HepG2 (cell line): ENCODE data around the gene USP1. TPM values are rescaled to one million over a fixed set of nuclear protein-coding genes. Genes with fewer than 3 reads are reported as not detected.

Experiments used
- CREB1 ChIP-seq, 2 experiments: fragments of 450-650 bp in 1 of 2; IDR thresholded peaks; 2 replicates each; pipeline ENCODE4 v1.6.1; 2016 to 2017; ENCODE audit warnings: control low read depth in 1 of 2, mild to moderate bottlenecking in 1 of 2, missing compliant biosample characterization in 1 of 2, missing genetic modification characterization in 1 of 2
- MXD4 ChIP-seq: IDR thresholded peaks from 2 replicates; pipeline ENCODE4 v1.6.1; 2016; ENCODE audit warnings: mild to moderate bottlenecking, missing biosample characterization, missing genetic modification reagents
- NFE2 ChIP-seq: sonication (generic); formaldehyde crosslinking; IDR thresholded peaks from 2 replicates; pipeline ENCODE4 v1.4.0; 2020; ENCODE audit warnings: missing genetic modification reagents
- TAF1 ChIP-seq: sonication (generic); formaldehyde crosslinking; IDR thresholded peaks from 2 replicates; pipeline ENCODE4 v1.4.0; 2020; ENCODE audit warnings: missing genetic modification reagents
- ZMYM4 ChIP-seq: sonication (generic); formaldehyde crosslinking; IDR thresholded peaks from 2 replicates; pipeline ENCODE4 v1.8.1; 2023; ENCODE audit warnings: mild to moderate bottlenecking, missing genetic modification reagents
- ZNF687 ChIP-seq: sonication (generic); formaldehyde crosslinking; IDR thresholded peaks from 2 replicates; pipeline ENCODE4 v1.5.1; 2020; ENCODE audit warnings: mild to moderate bottlenecking, missing genetic modification reagents, moderate library complexity
- polyA plus RNA-seq, 8 experiments: library from polyadenylated mRNA; depleted of rRNA in 3 of 8; stranded (reverse) in 7 of 8; unstranded in 1 of 8; fragments of >200 nt; fragmentation: Illumina TruSeq in 4 of 8; extraction: Trizol in 4 of 8; gene quantifications; 2 replicates each; pipeline versions ENCODE4 v1.2.1 to v1.2.3, GENCODE V29; 2011 to 2016; ENCODE audit warnings: low read depth in 4 of 8, missing spikeins in 1 of 8, mixed read lengths in 1 of 8; ENCODE audit not compliant: insufficient read depth in 1 of 8
- total RNA-seq, 5 experiments: library from RNA; depleted of rRNA; stranded (reverse); fragments of >200 nt; fragmentation: Illumina TruSeq; extraction: Trizol; gene quantifications; 2 replicates each; pipeline ENCODE4 v1.2.3, GENCODE V29; 2016; ENCODE audit warnings: low read depth in 1 of 5
- TF ChIP-seq, protein P1 (sequence below): sonication (generic); formaldehyde crosslinking; IDR thresholded peaks from 2 replicates; pipeline ENCODE4 v1.5.1; 2020; ENCODE audit warnings: mild to moderate bottlenecking, moderate library complexity, missing genetic modification reagents
- TF ChIP-seq, protein P2 (sequence below): IDR thresholded peaks from 2 replicates; pipeline ENCODE4 v1.6.1; 2018; ENCODE audit warnings: missing genetic modification reagents, mild to moderate bottlenecking, missing compliant biosample characterization
- TF ChIP-seq, protein P3 (sequence below): sonication (generic); formaldehyde crosslinking; IDR thresholded peaks from 2 replicates; pipeline ENCODE4 v1.4.0; 2020; ENCODE audit warnings: missing genetic modification reagents
- TF ChIP-seq, protein P4 (sequence below): sonication (generic); formaldehyde crosslinking; IDR thresholded peaks from 2 replicates; pipeline ENCODE4 v1.9.0; 2021; ENCODE audit warnings: missing genetic modification reagents, borderline replicate concordance
- TF ChIP-seq, protein P5 (sequence below): sonication (generic); formaldehyde crosslinking; IDR thresholded peaks from 2 replicates; pipeline ENCODE4 v1.5.0; 2020; ENCODE audit warnings: missing genetic modification reagents
- TF ChIP-seq, protein P6 (sequence below), 2 experiments: IDR thresholded peaks; 2 replicates each; pipeline ENCODE4 v1.6.1; 2011 to 2012; ENCODE audit warnings: low read length in 2 of 2, borderline replicate concordance in 1 of 2, low read depth in 1 of 2, mild to moderate bottlenecking in 1 of 2, moderate library complexity in 1 of 2

The USP1 gene
- total and polyA plus RNA-seq, 2 of the 13 experiments (the other 11 are each of a cell fraction or from before 2014, with no cell fraction given) = 9.0 to 64.6 TPM

DNA sequence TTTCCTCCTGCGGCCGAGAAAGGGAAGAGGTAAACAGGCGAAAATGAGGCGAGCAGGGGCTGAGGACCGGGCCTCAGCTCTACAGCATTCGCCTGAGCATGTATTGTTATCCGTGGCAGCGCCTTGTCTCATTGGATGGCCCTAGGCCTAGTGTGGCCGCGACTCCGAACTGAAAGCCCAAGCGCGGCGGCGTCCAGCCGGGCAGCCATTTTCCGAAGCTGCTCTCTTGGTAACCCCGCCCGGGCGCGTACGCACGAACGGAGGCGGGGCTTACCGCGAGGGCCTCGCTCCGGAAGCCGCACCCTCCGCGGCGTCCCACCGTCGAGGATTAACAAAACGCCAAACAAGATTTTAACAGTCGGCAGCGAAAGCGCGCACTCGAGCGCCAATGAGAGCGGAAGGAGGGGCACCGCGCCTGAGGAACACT, 797 bp upstream of the USP1 start (continued):
- TF ChIP-seq ZNF687 (CRISPR knock-in tag) = peak; percentile 68
- TF ChIP-seq, protein P1, sequence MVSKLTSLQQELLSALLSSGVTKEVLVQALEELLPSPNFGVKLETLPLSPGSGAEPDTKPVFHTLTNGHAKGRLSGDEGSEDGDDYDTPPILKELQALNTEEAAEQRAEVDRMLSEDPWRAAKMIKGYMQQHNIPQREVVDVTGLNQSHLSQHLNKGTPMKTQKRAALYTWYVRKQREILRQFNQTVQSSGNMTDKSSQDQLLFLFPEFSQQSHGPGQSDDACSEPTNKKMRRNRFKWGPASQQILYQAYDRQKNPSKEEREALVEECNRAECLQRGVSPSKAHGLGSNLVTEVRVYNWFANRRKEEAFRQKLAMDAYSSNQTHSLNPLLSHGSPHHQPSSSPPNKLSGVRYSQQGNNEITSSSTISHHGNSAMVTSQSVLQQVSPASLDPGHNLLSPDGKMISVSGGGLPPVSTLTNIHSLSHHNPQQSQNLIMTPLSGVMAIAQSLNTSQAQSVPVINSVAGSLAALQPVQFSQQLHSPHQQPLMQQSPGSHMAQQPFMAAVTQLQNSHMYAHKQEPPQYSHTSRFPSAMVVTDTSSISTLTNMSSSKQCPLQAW (CRISPR knock-in tag) = peak; percentile 31
- TF ChIP-seq CREB1 (IDR thresholded peaks at IDR 0.05) = no peak
- peak; percentile 90 for TF ChIP-seq CREB1 (CRISPR knock-in tag; IDR thresholded peaks at IDR 0.05)
- TF ChIP-seq, protein P2, sequence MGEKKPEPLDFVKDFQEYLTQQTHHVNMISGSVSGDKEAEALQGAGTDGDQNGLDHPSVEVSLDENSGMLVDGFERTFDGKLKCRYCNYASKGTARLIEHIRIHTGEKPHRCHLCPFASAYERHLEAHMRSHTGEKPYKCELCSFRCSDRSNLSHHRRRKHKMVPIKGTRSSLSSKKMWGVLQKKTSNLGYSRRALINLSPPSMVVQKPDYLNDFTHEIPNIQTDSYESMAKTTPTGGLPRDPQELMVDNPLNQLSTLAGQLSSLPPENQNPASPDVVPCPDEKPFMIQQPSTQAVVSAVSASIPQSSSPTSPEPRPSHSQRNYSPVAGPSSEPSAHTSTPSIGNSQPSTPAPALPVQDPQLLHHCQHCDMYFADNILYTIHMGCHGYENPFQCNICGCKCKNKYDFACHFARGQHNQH (CRISPR knock-in tag) = peak; percentile 56
- TF ChIP-seq, protein P3, sequence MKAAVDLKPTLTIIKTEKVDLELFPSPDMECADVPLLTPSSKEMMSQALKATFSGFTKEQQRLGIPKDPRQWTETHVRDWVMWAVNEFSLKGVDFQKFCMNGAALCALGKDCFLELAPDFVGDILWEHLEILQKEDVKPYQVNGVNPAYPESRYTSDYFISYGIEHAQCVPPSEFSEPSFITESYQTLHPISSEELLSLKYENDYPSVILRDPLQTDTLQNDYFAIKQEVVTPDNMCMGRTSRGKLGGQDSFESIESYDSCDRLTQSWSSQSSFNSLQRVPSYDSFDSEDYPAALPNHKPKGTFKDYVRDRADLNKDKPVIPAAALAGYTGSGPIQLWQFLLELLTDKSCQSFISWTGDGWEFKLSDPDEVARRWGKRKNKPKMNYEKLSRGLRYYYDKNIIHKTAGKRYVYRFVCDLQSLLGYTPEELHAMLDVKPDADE (CRISPR knock-in tag) = peak; percentile 76; the same call in 1 of the 2 replicates
- TF ChIP-seq, protein P4, sequence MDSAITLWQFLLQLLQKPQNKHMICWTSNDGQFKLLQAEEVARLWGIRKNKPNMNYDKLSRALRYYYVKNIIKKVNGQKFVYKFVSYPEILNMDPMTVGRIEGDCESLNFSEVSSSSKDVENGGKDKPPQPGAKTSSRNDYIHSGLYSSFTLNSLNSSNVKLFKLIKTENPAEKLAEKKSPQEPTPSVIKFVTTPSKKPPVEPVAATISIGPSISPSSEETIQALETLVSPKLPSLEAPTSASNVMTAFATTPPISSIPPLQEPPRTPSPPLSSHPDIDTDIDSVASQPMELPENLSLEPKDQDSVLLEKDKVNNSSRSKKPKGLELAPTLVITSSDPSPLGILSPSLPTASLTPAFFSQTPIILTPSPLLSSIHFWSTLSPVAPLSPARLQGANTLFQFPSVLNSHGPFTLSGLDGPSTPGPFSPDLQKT (CRISPR knock-in tag) = no peak
- TF ChIP-seq ZMYM4 (CRISPR knock-in tag) = no peak; the same call in 1 of the 2 replicates
- TF ChIP-seq, protein P5, sequence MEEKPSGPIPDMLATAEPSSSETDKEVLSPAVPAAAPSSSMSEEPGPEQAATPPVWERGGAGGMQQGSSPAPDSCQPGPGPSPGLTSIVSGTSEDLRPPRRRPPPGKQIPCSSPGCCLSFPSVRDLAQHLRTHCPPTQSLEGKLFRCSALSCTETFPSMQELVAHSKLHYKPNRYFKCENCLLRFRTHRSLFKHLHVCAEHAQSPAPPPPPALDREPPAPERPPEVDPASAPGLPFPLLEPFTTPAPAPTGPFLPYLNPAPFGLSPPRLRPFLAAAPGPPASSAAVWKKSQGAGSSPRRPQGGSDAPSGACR (CRISPR knock-in tag) = 0 out of 2 replicates have a peak, but pooled peaks have one; percentile 0
- no peak; the same call in none of the 2 replicates for TF ChIP-seq MXD4
- no peak for TF ChIP-seq NFE2 (CRISPR knock-in tag)
- TF ChIP-seq, protein P6, sequence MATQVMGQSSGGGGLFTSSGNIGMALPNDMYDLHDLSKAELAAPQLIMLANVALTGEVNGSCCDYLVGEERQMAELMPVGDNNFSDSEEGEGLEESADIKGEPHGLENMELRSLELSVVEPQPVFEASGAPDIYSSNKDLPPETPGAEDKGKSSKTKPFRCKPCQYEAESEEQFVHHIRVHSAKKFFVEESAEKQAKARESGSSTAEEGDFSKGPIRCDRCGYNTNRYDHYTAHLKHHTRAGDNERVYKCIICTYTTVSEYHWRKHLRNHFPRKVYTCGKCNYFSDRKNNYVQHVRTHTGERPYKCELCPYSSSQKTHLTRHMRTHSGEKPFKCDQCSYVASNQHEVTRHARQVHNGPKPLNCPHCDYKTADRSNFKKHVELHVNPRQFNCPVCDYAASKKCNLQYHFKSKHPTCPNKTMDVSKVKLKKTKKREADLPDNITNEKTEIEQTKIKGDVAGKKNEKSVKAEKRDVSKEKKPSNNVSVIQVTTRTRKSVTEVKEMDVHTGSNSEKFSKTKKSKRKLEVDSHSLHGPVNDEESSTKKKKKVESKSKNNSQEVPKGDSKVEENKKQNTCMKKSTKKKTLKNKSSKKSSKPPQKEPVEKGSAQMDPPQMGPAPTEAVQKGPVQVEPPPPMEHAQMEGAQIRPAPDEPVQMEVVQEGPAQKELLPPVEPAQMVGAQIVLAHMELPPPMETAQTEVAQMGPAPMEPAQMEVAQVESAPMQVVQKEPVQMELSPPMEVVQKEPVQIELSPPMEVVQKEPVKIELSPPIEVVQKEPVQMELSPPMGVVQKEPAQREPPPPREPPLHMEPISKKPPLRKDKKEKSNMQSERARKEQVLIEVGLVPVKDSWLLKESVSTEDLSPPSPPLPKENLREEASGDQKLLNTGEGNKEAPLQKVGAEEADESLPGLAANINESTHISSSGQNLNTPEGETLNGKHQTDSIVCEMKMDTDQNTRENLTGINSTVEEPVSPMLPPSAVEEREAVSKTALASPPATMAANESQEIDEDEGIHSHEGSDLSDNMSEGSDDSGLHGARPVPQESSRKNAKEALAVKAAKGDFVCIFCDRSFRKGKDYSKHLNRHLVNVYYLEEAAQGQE (IDR thresholded peaks at IDR 0.05; ENCODE audit: borderline replicate concordance in 1 of 2, low read depth in 1 of 2, low read length in 2 of 2) = peak in 1 of 2 experiments; percentile 72; a peak in 1 of 4 replicates
- TF ChIP-seq TAF1 (CRISPR knock-in tag) = peak; percentile 96
